Ishikawa (cell line): ENCODE data around the gene BORCS6.

Experiments used
- CEBPB ChIP-seq: IDR thresholded peaks from 2 replicates; pipeline ENCODE4 v1.6.1; 2012
- CREB1 ChIP-seq: IDR thresholded peaks from 2 replicates; pipeline ENCODE4 v1.6.1; 2012; ENCODE audit warnings: low read depth
- EGR1 ChIP-seq: IDR thresholded peaks from 2 replicates; pipeline ENCODE4 v1.6.1; 2012
- EP300 ChIP-seq: IDR thresholded peaks from 2 replicates; pipeline ENCODE4 v1.6.1; 2012; ENCODE audit warnings: borderline replicate concordance
- FOXM1 ChIP-seq: IDR thresholded peaks from 2 replicates; pipeline ENCODE4 v1.6.1; 2012; ENCODE audit warnings: low read depth, borderline replicate concordance
- MAX ChIP-seq: IDR thresholded peaks from 2 replicates; pipeline ENCODE4 v1.6.1; 2012
- NFIC ChIP-seq: IDR thresholded peaks from 2 replicates; pipeline ENCODE4 v1.6.1; 2012
- RAD21 ChIP-seq: IDR thresholded peaks from 2 replicates; pipeline ENCODE4 v1.6.1; 2012; ENCODE audit warnings: low read depth
- TAF1 ChIP-seq: IDR thresholded peaks from 2 replicates; pipeline ENCODE4 v1.6.1; 2012; ENCODE audit warnings: low read depth, mild to moderate bottlenecking
- TCF12 ChIP-seq: IDR thresholded peaks from 2 replicates; pipeline ENCODE4 v1.6.1; 2012; ENCODE audit warnings: low read depth
- TEAD4 ChIP-seq: IDR thresholded peaks from 2 replicates; pipeline ENCODE4 v1.6.1; 2012
- USF1 ChIP-seq: IDR thresholded peaks from 2 replicates; pipeline ENCODE4 v1.6.1; 2012
- YY1 ChIP-seq: IDR thresholded peaks from 2 replicates; pipeline ENCODE4 v1.6.1; 2012; ENCODE audit warnings: low read depth
- ZBTB7A ChIP-seq: IDR thresholded peaks from 2 replicates; pipeline ENCODE4 v1.6.1; 2012; ENCODE audit warnings: low read depth
- TF ChIP-seq, protein P1 (sequence below): IDR thresholded peaks from 2 replicates; pipeline ENCODE4 v1.6.1; 2012; ENCODE audit warnings: low read depth, mild to moderate bottlenecking

The BORCS6 gene

GRCh38 chr17:8143581-8144400 lies 46.2 kb downstream of the BORCS6 start:
- TF ChIP-seq, protein P1, sequence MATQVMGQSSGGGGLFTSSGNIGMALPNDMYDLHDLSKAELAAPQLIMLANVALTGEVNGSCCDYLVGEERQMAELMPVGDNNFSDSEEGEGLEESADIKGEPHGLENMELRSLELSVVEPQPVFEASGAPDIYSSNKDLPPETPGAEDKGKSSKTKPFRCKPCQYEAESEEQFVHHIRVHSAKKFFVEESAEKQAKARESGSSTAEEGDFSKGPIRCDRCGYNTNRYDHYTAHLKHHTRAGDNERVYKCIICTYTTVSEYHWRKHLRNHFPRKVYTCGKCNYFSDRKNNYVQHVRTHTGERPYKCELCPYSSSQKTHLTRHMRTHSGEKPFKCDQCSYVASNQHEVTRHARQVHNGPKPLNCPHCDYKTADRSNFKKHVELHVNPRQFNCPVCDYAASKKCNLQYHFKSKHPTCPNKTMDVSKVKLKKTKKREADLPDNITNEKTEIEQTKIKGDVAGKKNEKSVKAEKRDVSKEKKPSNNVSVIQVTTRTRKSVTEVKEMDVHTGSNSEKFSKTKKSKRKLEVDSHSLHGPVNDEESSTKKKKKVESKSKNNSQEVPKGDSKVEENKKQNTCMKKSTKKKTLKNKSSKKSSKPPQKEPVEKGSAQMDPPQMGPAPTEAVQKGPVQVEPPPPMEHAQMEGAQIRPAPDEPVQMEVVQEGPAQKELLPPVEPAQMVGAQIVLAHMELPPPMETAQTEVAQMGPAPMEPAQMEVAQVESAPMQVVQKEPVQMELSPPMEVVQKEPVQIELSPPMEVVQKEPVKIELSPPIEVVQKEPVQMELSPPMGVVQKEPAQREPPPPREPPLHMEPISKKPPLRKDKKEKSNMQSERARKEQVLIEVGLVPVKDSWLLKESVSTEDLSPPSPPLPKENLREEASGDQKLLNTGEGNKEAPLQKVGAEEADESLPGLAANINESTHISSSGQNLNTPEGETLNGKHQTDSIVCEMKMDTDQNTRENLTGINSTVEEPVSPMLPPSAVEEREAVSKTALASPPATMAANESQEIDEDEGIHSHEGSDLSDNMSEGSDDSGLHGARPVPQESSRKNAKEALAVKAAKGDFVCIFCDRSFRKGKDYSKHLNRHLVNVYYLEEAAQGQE = no peak
- TF ChIP-seq EP300 (no peak), YY1 (no peak), TCF12 (no peak), USF1 (no peak), TEAD4 (no peak), MAX (no peak), ZBTB7A (no peak), CREB1 (no peak), NFIC (no peak), FOXM1 (no peak), EGR1 (no peak), CEBPB (no peak), TAF1 (no peak), RAD21 (no peak)

GRCh38 chr17:8142887-8143580 lies 46.9 kb downstream of the BORCS6 start:
- no peak for TF ChIP-seq ZBTB7A
- TF ChIP-seq TCF12 = no peak
- TF ChIP-seq YY1 = no peak
- TF ChIP-seq RAD21 = no peak
- TF ChIP-seq TEAD4 = no peak
- TF ChIP-seq, protein P1 = no peak
- TF ChIP-seq CREB1 = no peak
- TF ChIP-seq FOXM1 = no peak
- TF ChIP-seq TAF1 = no peak

- no peak for TF ChIP-seq ZBTB7A
Measured at GRCh38 chr17:8142158-8142886, 47.7 kb downstream of the BORCS6 start.

DNA sequence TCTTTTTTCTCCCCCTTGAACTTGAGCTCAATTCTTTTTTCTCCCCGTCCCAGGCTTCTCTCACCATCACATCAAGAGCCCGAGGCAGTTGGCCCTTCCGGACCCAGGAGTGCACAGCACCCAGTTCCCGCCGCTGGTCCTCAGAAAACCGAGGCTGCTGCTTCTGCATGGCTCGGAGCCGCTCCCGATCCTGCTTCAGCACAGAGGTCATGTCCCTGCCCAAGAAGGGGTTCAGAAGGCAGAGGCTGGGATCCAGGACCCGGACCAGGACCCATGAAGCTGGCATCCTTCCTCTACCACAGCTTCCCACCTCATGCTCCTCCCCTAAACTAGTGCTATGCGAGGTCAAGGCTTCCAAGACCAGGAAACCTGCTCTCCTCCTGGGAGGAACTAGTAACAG lies 48.2 kb downstream of the BORCS6 start:
- no peak for TF ChIP-seq TAF1
- TF ChIP-seq NFIC = no peak
- no peak for TF ChIP-seq YY1
- no peak for TF ChIP-seq CEBPB
- no peak for TF ChIP-seq EGR1
- no peak for TF ChIP-seq USF1
- TF ChIP-seq CREB1 = no peak
- no peak for TF ChIP-seq TCF12
- TF ChIP-seq FOXM1 = no peak
- no peak for TF ChIP-seq MAX
- TF ChIP-seq ZBTB7A = no peak
- TF ChIP-seq TEAD4 = no peak
- TF ChIP-seq EP300 = no peak
- no peak for TF ChIP-seq RAD21
- TF ChIP-seq, protein P1 = no peak
